GF-D8 (cell line): ENCODE results near the gene LRRC14B.
"Not testable (repeated sequence)": the region's sequence is repeated elsewhere in the genome, so short reads cannot be mapped to it uniquely, and the experiment has no call there.

Experiments
- DNase-seq: peaks from one replicate; lab custom pipeline; 2025; lab: John Stamatoyannopoulos, UW

The LRRC14B gene

DNA sequence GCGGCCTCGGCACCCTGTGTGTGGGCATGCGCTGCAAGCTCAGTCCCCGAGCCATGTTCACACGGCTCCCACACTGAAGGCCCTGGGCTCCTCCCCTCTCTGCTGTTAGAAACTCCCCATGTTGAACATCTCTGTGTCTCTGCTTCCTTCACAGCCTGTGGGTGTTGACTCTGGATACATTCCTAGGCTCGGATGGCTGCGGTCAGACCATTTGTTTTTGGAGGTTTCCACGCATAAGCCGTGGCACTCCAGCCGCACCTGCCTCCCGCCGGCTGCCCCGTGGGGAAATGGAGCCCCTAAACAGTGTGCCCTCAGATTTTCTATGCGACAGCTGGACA lies 31.2 kb upstream of the LRRC14B start:
- no peak for DNase-seq

DNA sequence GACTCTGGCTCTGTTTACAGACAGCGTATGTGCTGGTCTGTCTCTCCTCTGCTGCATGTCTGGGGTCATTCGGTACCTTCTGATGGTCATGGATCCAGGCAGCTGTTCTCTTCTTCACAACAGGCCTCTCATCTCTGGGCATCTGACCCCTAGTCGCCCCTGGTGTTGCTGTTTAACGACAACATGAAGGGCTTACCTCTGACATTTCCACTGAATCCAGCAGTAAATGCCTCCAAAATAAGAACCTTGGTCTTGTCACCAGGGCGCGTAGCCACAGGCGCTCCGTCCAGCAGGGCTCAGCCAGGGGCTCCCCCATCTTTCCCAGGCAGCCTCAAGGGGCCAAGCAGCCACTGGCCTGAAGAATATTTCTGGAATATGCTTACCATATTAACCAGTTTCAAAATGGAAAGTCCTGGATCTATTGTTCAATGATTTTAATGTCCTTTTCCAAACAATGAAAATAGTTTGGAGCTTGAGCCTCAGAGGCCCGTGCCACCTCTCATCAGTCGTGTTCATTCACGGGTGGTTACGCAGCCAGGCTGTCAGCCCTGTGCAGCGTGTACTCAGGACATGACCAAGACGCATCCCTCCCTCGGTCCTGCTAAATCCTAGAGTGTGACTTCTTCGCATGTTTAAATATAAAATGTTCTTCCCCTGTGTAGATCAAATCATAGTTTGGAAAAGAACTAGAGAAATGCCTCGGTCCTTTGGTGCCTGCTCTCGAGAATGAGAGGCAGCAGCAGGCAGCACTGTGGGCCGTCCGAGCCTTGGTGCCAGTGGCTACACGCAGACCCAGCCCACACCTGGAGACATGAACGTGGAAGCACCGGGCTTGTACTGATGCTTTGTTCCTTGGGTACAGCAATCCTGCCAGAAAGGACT lies 30.1 kb upstream of the LRRC14B start:
- no peak for DNase-seq

DNA sequence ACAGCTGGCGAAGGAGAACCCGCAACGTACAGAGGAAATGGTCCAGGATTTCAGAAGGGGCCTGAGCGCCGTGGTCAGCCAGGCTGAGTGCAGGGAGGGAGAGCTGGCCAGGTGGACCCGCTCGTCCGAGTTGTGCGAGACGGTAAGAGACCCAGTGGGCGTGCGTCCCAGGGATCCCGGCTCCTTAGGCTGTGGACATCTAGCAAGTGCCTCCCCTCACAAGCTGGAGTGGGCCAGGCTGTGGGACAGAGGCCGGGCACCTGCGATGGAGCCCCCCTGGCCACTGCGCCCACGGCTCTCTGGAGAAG lies 29.5 kb upstream of the LRRC14B start:
- DNase-seq: no peak

DNA sequence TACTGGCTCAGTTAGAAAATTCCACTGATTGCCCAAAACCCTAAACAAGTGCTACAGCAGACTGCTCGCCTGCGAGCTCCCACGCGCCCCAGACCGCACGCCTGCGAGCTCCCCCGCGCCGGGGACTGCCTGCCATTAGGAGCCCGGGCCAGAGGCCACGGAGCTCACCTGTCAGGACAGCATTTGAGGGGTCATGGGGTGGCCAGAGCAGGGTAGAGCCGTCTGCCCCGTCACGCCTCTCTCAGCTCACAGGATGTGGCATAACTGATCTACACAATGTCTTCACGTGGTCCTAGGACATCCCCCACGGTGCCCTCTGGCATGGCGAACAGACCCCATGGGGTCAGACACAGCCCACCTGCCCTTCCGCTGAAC lies 29.1 kb upstream of the LRRC14B start:
- no peak for DNase-seq

DNA sequence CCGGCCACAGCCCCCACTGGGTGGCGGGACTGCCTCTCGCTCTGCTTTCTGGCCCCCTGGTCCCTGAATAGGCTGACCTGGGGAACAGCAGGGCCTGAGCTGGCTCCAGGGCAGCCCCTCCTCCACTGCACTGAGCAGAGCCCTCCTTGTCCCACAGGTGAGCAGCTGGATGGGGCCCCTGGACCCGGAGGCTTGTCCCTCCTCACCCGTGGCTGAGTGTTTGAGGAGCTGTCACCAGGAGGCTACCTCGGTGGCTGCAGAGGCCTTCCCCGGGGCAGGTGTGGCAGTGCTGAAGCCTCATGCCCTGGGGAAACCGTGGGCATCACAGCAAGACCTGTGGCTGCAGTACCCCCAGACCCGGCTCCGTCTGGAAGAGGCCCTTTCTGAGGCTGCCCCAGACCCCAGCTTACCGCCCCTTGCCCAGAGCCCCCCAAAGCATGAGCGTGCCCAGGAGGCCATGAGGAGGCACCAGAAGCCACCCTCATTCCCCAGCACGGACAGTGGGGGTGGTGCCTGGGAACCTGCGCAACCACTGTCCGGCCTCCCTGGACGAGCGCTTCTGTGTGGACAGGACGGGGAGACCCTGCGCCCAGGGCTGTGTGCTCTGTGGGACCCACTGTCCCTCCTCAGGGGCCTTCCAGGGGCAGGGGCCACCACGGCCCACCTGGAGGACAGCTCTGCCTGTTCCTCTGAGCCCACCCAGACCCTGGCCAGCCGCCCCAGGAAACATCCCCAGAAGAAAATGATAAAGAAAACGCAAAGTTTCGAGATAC lies 28.5 kb upstream of the LRRC14B start:
- no peak for DNase-seq

DNA sequence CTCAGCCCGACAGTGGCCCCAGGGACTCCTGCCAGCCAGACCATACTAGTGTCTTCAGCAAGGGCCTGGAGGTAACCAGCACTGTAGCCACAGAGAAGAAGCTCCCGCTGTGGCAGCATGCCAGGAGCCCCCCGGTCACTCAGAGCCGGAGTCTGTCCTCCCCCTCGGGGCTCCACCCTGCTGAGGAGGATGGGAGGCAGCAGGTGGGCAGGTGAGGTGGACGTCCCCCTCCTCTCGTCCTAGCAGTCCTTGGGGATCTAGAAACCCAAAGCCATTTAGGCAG lies 28.0 kb upstream of the LRRC14B start:
- DNase-seq: no peak

DNA sequence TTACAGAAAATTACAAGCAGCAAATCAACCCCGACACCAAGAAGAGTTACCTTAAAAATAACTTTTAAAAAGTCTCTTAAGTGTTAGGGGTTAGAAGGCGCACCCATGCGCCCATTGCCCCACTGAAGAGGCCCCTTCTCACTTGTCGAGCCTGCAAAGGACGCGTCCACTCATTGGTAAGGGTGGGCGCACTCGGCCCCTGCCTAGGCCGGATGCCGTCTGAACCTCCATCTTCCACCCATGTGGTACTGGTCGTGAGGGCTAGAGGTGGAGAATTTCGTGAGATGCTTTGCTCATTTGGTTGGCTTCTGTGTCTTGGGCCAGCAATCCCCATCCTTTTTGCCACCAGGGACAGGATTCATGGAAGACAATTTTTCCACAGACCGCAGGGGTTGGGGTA lies 27.5 kb upstream of the LRRC14B start:
- no peak for DNase-seq

DNA sequence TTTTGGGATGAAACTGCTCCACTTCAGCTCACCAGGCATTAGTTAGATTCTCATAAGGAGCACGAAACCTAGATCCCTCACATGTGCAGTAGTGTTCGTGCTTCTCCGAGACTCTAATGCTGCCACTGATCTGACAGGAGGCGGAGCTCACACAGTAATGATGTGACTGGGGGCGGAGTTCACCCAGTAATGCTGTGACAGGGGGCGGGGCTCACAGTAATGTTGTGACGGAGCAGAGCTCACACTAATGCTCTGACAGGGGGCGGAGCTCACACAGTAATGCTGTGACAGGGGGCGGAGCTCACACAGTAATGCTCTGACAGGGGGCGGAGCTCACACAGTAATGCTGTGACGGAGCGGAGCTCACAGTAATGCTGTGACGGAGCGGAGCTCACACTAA lies 27.1 kb upstream of the LRRC14B start:
- no peak for DNase-seq

DNA sequence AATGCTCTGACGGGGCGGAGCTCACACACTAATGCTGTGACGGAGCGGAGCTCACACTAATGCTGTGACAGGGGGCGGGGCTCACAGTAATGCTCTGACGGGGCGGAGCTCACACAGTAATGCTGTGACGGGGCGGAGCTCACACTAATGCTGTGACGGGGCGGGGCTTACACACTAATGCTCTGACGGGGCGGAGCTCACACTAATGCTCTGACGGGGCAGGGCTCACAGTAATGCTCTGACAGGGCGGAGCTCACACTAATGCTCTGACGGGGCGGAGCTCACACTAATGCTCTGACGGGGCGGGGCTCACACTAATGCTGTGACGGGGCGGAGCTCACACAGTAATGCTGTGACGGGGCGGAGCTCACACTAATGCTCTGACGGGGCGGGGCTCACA lies 26.5 kb upstream of the LRRC14B start:
- not testable (repeated sequence) for DNase-seq

DNA sequence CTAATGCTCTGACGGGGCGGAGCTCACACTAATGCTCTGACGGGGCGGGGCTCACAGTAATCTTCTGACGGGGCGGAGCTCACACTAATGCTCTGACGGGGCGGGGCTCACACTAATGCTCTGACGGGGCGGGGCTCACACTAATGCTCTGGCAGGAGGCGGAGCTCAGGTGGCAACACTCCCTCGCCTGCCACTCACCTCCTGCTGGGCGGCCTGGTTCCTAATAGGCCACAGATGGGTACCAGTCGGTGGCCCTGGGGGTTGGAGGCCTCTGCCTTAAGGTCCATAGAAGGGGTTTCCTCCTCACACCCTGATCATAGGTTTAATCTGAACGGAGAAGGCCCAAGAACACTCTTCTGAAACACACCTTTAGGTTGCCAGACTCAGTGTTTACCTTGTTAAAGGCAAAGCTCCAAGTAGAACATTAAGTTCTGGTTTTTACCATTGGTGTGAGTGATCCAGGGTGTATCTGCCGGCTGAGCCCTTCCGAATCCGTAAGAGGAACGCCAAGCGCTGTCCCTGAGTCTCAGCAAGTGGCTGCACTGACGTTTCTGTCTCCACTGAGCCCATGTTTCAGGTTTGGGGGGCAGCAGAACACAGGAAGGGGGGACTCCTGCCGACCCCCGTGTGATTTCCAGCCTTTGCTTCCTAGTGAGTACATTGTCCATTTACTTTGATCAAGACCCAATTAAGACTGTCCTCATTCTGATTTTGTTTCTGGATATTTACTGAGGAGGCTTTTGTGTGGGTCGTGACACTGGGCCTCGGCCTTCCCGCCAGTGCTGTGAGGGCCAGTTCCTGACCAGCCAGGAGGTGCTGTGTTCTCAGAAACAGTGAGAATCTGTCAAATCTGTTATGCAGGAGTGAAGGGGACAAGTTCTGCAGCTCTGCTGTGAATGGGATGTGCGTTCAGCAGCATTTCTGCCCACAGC lies 24.6 kb upstream of the LRRC14B start:
- no peak for DNase-seq

DNA sequence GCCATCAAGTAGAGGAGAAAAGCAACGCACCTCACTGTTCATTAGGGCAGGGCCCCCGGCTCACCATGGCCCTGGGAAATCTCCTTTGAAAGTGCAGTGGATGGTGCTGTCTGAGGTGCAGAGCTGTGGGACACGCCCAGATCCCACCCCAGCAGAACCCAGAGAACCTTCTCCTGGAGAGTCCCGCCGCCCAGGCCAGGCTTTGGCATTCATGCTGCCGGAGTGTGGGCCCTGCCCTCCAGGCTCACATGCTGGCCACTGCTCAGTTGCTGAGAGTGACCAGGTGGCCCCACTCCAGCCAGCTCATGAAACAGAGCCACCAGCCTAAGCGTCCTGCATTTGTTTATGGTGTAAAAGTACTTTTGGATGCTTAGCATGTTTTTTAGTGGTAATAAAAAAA lies 23.8 kb upstream of the LRRC14B start:
- no peak for DNase-seq

DNA sequence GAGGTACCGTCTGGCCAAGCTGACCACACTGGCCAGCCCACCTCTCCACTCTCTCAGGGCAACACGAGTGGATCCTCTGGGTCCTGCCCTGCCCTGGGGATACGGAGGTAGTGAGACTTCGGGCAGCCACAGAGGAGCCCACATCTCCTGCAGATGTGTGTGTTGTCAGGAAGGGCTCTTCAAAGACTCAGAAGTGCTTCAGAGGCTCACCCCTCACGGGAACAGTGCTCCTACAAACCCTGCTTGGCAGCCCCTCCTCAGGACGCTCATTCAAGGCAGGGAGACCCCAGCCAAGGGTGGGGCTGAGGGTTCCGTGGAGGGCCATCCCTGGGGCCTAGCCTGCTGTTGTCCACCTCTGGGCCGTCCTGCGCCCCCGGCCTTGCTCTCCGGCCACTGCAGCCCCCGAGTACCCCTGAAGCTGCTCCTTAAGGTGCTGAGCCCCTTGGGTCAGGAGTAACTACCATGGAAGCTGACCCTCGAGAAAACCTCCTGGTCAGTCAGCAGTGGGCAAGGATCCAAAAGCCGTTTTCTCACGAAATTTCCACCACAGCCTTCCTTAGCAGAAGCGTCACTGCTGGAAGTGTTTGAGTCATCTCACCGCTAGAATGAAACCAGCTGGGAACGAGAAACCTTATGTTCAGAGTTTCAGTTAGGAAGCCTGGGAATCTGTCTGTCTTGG lies 23.2 kb upstream of the LRRC14B start:
- DNase-seq: no peak

DNA sequence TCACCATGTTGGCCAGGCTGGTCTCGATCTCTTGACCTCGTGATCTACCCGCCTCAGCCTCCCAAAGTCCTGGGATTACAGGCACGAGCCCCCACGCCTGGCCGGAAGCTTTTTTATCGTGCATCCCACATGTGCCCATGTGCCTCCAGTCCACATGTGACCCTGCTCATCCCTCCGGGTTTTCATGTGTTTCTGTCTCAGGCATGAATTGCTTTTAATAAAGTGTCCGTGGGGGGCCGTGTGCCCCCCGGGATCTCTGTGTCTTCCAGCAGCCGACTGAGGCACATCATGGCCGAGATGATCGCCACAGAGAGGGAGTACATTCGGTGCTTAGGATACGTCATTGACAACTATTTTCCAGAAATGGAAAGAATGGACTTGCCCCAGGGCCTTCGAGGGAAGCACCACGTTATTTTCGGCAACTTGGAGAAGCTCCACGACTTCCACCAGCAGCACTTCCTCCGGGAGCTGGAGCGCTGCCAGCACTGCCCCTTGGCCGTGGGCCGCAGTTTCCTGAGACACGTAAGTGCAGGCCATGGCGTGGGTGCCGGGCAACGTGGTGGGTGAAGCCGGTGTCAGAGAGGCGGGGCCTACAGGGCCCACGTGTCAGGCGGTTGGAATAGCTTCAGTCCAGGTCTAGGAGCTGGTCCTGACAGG lies 22.1 kb upstream of the LRRC14B start:
- no peak for DNase-seq

DNA sequence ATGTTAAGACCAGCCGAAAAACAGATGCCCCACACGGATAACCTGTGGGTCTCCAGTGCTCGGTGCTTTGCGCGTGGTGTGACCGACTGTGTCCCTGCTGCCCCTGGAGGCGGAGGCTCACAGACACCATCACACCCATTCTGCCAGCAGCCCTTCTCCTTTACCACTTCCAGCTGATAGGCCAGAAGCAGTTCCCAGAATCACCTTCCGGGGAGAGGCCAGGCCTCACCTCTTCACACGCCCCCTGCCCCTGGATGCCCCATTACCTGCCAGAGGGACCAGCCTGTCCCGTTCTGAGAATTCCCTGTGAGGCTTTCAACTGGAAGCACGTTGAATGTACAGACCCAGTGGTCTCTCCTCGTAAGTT lies 21.6 kb upstream of the LRRC14B start:
- no peak for DNase-seq

DNA sequence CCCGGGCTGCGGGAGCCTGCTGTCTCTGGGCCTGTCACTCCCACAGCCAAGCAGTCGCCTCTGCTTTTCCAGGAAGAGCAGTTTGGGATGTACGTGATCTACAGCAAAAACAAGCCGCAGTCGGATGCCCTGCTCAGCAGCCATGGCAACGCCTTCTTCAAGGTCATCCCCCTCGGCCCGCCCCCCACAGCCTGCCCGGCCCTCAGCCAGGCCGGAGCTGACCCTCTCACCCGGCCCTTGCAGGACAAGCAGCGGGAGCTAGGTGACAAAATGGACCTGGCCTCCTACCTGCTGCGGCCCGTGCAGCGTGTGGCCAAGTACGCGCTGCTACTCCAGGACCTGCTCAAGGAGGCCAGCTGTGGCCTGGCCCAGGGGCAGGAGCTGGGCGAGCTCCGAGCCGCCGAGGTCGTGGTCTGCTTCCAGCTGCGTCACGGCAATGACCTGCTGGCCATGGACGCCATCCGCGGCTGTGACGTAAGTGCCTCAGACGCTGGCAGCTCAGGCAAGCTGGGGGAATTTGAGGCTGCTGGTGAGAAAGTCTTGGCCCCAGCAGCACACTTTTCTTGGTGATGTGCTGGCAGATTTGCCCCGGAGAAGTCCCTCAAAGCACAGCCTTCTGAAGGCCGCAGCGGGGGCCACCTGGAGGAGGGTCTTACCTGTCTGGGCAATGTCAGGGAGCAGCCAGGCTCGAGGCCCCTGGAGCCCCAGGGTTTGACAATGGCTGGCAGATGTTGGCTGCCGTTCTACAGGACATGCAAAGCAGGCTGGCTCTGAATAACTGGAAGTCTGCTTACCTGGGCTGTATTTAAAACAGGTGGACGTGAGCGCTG lies 20.1 kb upstream of the LRRC14B start:
- DNase-seq: no peak

DNA sequence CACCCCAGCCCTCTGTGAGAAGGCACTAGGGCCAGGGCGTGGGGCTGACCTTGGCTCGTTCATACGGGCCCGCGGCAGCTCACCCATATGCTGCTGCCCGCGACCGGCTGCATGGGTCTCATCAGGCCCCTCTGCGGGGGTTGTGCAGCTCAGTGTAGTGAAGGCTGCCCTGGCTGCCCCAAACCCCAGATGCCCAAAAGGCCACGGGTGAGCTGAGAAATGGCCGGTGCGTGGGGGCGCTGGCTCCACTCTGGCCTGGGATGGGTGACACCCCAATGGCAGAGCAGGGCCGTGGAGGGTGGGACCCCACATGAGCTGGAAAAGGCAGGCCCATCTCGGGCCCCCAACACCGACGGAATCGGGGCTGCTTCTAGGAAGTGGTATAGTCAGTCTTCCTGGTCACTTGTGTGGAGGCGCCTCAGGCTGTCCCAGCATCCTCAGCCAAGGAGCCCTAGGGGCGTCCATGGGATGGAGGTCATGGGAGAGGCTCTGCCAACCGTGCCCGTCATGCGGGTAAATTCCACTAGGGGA lies 19.4 kb upstream of the LRRC14B start:
- DNase-seq: no peak

DNA sequence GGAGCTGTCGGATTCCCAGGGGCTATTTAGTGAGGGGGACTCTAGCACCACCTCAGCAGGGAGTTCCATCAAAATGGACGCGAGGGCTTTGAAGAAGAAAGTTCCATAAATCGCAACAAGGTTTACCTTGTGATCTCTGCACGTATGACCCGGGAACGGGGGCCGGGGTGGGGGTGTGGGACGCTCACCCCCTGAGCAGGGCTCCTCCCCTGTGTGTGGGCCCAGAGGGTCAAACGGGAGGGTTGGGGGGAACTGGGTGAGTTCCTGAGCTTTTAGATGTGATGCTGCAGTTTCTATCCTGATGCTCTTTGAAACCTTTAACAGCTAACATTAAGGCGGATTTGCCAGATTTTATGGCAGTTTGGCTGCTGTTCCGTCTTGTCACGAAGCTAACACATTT lies 18.9 kb upstream of the LRRC14B start:
- no peak for DNase-seq

DNA sequence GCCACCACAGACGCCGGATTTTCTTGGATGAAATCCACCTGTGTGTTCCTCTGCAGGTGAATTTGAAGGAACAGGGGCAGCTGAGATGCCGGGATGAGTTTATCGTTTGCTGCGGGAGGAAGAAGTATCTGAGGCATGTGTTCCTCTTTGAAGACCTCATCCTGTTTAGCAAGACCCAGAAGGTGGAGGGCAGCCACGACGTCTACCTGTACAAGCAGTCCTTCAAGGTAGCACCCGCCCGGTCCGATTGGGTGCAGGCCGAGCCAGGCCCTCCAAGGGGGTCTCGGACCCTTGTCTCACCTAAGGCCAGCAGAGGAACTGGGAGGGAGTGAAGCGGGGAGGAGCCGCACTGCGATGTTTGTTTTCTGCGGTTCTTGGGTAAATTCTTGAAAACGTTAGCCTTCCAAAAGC lies 18.4 kb upstream of the LRRC14B start:
- DNase-seq: no peak

DNA sequence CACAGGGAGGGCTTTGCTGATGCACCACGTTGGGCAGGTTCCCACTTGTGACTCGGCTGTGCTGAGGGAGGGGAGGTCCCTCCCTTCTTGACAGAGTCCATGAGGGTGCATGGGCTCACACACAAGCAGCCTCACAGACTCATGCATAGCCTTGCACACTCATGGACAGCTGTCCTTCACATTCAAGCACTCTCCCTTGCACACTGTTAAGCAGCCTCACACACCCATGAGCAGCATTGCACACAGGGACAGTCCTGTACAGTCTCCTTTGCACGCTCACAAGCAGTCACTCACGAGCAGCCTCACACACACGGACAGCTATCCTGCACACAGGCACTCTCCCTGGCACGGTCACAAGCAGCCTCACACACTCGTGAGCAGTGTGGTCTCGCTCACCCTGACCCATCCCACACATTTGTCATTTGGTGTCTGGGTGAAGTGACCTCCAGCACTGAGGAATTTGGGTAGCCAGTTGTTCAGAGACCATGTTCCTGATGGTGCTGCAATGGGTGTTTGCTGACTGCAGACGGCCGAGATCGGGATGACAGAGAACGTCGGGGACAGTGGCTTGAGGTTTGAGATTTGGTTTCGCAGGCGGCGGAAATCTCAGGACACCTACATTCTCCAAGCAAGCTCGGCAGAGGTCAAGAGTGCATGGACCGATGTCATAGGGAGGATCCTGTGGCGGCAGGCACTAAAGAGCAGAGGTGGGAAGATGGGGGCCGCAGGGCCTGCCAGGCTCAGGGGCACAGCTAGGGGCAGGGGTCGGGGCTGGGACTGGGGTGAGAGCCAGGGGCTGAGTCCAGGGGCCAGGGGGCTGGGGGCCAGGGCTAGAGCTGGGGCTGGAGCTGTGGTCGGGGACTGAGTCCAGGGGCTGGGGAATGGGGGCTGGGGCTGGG lies 17.7 kb upstream of the LRRC14B start:
- DNase-seq: no peak

DNA sequence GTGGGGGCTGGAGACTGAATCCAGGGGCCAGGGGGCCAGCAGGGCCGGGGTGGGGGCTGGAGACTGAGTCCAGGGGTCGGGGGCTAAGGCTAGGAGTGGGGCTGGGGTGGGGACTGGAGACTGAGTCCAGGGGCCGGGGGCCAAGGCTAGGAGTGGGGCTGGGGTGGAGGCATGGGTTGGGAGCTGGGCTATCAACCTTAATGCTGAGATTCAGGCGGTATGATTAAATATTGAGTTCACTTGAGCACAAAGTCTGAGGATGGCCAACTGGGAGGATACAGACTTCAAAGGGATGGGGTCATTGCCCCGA lies 17.0 kb upstream of the LRRC14B start:
- DNase-seq: no peak
